ENCODE data around the gene RDH8.

DNA sequence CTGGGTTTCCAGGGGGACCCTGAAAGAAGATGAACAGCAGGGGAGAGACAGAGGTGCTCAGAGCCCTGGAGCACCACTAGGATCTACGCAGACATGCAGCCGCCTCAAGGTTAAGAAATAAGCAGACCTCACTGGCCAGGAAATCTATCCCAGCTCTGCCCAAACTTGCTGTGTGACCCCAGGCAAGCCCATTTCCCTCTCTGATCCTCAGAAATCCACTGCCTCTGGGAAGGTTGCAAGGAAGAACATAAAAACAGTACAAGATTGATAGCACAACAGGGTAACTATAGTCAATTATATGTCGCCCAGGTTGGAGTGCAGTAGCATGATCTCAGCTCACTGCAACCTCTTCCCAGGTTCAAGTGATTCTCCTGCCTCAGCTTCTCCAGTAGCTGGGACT lies 23.8 kb upstream of the RDH8 start:
- TF ChIP-seq GATA2 (IDR thresholded peaks at IDR 0.05; ENCODE audit: low read depth, low read length) (no peak), GATA3 (IDR thresholded peaks at IDR 0.05; ENCODE audit: low read depth, low read length) (no peak)
